ENCODE data around the gene ACP3. TPM values are rescaled to one million over a fixed set of nuclear protein-coding genes. Genes with fewer than 3 reads are reported as not detected.

Gene ACP3
- total and polyA plus RNA-seq, 9 donors = 0.33 to 11.3 (median 2.5) TPM

DNA sequence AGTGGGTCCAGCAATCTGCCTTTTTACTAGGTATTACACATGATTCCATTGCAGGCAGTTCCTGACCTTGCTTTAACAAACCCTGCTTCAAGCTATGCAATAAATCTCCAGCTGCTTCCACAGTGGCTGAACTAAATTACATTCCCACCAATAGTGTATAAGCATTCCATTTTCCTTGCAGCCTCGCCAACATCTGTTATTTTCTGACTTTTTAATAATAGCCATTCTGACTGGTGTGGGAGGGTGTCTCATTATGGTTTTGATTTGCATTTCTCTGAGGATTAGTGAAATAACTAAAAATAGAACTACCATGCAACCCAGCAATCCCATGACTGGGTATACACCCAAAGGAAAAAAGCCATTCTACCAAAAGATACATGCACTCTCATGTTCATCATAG is 63.7 kb downstream of the ACP3 start:
- H3K4me1 ChIP-seq (ENCODE audit: insufficient read depth) = no peaks in the 10 kb centered on the region
- H3K9me3 ChIP-seq = no peaks in the 10 kb centered on the region
- 36 to 47% (median 45%) methylated on average over 1 of the region's 1 CpG for WGBS, 3 donors
- no peaks in the 10 kb centered on the region for H3K27me3 ChIP-seq
- no peaks in the 10 kb centered on the region for H3K36me3 ChIP-seq
- intact Hi-C loops (cut with DNase I) = loop anchor here in 1 of 4 donors (5.0 kb wide), 1 partner anchor 1884 kb away; no protein-coding TSS in a partner anchor
- H3K27ac ChIP-seq = no peak overlapping the region
- TF ChIP-seq POLR2A (IDR thresholded peaks at IDR 0.05) (no peak), EP300 (IDR thresholded peaks at IDR 0.05) (no peak)
- TF ChIP-seq, protein P1, sequence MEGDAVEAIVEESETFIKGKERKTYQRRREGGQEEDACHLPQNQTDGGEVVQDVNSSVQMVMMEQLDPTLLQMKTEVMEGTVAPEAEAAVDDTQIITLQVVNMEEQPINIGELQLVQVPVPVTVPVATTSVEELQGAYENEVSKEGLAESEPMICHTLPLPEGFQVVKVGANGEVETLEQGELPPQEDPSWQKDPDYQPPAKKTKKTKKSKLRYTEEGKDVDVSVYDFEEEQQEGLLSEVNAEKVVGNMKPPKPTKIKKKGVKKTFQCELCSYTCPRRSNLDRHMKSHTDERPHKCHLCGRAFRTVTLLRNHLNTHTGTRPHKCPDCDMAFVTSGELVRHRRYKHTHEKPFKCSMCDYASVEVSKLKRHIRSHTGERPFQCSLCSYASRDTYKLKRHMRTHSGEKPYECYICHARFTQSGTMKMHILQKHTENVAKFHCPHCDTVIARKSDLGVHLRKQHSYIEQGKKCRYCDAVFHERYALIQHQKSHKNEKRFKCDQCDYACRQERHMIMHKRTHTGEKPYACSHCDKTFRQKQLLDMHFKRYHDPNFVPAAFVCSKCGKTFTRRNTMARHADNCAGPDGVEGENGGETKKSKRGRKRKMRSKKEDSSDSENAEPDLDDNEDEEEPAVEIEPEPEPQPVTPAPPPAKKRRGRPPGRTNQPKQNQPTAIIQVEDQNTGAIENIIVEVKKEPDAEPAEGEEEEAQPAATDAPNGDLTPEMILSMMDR (IDR thresholded peaks at IDR 0.05) = no peak
- DNase-seq = no peak
- no peak overlapping the region for H3K4me3 ChIP-seq

DNA sequence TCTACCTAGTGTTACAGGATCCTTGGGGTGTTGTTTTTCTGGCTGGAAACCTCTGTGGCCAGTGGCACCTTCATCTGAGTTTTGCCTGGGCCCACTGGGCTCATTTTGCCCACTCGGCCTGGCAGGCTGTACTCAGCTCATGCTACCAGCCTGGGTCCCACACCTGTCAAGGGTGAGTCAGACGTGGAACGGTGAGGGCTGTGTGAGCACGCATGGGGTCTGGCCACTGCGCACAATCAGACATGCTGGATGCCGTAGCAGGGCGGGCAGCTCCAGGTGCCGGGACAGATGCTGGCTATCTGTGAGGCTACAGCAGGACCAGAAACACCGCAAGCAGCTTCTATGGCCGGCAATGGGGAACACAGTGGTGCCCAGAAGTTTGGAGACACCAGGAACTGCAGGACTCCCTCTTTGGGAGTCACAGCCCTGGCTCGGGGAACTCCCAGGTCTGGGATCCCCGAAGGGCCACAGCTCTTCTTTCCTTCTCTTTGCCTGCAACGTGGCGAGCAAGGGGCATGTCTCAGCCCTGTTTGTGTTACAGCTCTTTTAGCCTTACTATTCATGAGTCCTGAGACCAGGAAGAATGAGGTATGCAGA is 64.2 kb downstream of the ACP3 start:
- H3K27ac ChIP-seq = no peak overlapping the region
- H3K4me1 ChIP-seq (ENCODE audit: insufficient read depth) = no peaks in the 10 kb centered on the region
- H3K27me3 ChIP-seq = no peaks in the 10 kb centered on the region
- H3K4me3 ChIP-seq = no peak overlapping the region
- no peak for DNase-seq
- intact Hi-C loops (cut with DNase I) = loop anchor here in 1 of 4 donors (5.0 kb wide), 1 partner anchor 1884 kb away; no protein-coding TSS in a partner anchor
- no peaks in the 10 kb centered on the region for H3K9me3 ChIP-seq
- WGBS, 3 donors = 73 to 90% (median 81%) methylated on average over 14 of the region's 14 CpGs
- TF ChIP-seq, protein P1 (IDR thresholded peaks at IDR 0.05) = no peak
- TF ChIP-seq POLR2A (IDR thresholded peaks at IDR 0.05) (no peak), EP300 (IDR thresholded peaks at IDR 0.05) (no peak)
- no peaks in the 10 kb centered on the region for H3K36me3 ChIP-seq

DNA sequence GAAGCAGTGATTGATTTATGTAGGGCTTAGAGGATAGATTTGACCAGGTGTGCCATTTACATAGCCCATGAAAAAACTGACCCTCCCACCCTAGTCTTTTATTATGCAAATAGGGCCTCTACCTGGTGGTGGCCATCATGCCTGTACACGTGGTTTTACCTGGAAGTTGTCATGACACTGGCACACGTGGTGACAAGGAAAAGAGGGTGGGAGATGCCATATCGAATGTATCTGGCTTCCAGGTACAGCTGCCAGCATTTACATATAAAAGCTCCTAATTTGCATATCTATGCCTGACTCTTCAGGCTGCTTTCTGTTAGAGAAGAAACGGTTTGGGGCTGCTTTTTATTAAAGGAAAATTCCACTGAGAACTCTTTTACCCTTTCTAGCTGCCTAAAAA is 65.1 kb downstream of the ACP3 start:
- Histone ChIP-seq H3K36me3 (no peaks in the 10 kb centered on the region), H3K9me3 (no peaks in the 10 kb centered on the region), H3K4me1 (ENCODE audit: insufficient read depth) (no peaks in the 10 kb centered on the region), H3K27ac (no peak overlapping the region), H3K27me3 (no peaks in the 10 kb centered on the region), H3K4me3 (no peak overlapping the region)
- intact Hi-C loops (cut with DNase I) = loop anchor here in 1 of 4 donors (5.0 kb wide), 1 partner anchor 1885 kb away; no protein-coding TSS in a partner anchor
- WGBS, 3 donors = 41 to 62% (median 48%) methylated on average over 4 of the region's 4 CpGs
- no peak for DNase-seq
- TF ChIP-seq, protein P1 (IDR thresholded peaks at IDR 0.05) = no peak
- TF ChIP-seq EP300 (IDR thresholded peaks at IDR 0.05) (no peak), POLR2A (IDR thresholded peaks at IDR 0.05) (no peak)

DNA sequence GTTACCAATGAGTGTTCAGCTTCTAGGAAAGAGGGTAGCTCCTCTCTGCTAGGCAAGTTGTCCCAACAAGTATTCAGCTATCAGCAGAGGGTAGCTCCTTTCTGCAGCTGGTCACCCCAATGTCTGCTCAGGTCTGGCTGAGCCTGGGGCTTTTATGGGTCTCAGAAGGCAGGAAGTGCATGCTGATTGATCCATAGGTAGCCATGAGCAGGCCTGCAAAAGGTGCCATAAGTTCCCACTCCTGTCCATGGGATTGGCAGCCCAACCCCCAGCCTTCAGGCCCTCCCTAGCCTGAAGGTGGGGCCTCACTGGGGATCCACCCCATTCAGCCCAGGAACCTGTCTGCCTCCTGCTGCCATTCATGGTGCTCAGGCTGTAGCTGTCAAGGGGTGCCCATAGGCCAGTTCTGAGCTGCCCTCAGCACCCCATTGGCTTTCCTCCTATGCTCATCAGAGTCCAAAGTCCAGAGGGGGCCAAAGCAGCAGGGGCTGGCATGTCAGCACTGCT is 65.5 kb downstream of the ACP3 start:
- Histone ChIP-seq H3K4me1 (ENCODE audit: insufficient read depth) (no peaks in the 10 kb centered on the region), H3K4me3 (no peak overlapping the region), H3K27ac (no peak overlapping the region), H3K9me3 (no peaks in the 10 kb centered on the region), H3K36me3 (no peaks in the 10 kb centered on the region), H3K27me3 (no peaks in the 10 kb centered on the region)
- intact Hi-C loops (cut with DNase I) = loop anchor here in 1 of 4 donors (5.0 kb wide), 1 partner anchor 1885 kb away; no protein-coding TSS in a partner anchor
- DNase-seq = no peak
- TF ChIP-seq, protein P1 (IDR thresholded peaks at IDR 0.05) = no peak
- no peak for TF ChIP-seq EP300 (IDR thresholded peaks at IDR 0.05)
- TF ChIP-seq POLR2A (IDR thresholded peaks at IDR 0.05) = no peak

All from ovary (tissue), 9 donors.